ENCODE measurements around the gene ATG4C. TPM values are rescaled to one million over a fixed set of nuclear protein-coding genes. Genes with fewer than 3 reads are reported as not detected.
"Not testable (repeated sequence)": the region's sequence is repeated elsewhere in the genome, so short reads cannot be mapped to it uniquely, and the experiment has no call there.

The ATG4C gene
- total RNA-seq, 1 experiment from 2014 or later: 14.1 TPM

DNA sequence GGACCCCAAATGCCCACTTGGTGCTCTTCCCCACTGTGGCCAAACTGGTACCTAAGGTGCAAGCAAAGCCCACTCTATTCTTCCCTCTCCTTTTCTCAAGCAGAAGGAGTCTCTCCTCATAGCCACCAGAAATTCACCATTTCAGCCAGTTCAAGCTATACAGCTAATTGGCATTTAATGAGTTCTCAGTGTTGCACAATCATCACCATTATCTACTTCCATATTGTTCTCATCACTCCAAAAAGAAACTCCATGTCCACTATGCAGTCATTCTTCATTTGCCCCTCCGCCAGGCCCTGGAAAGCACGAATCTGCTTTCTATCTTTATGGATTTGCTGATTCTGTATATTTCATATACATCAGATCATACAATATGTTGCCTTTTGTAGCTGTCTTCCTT is 9.9 kb upstream of the ATG4C start:
- no peak for DNase-seq (ENCODE audit: low read depth)

DNA sequence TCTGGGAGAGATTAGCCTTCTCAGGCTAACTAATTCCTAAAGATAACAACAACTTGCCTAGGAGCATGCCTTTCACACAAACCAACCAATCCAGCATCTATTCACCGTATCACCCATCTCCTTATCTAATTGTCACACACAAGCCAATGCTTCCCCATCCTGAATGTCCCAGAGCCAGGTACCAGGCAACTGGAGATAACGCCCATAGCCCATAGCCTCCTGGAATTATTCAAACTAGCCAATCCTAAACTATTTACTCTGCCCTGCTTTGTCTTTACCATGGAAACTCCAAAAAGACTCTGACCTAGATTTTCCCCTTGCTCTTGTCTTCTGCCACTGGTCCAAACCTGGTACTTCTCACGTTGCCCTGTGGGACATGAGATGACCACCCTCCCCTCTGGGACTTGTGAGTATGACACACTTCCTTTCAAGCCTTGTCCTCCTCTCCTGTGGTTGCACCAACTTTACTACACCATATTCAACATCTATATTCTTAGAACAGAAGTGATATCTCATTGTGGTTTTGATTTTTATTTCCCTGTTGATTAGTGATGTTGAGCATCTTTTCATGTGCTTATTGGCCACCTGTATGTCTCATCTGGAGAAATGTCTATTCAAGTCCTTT is 8.8 kb upstream of the ATG4C start:
- no peak for DNase-seq (ENCODE audit: low read depth)

DNA sequence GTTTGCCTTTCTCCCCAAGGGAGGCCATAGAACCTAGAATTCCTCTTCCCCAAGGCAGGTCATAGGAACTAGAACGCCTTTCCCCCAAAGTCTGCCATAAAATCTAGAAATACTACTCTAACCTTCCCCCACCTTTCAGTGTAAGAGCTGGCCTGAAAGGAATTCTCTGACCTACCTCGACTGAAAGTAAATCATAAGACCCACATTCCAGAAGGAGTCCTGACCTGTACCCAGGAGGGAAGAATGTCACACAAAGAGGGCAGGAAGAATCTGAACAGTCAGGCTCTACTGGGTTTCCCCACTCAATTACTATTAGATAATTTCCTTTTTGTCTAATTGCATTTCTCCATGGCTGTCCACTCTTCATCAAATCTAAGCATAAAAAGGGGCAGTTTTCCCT is 5.7 kb upstream of the ATG4C start:
- DNase-seq (ENCODE audit: low read depth): no peak

DNA sequence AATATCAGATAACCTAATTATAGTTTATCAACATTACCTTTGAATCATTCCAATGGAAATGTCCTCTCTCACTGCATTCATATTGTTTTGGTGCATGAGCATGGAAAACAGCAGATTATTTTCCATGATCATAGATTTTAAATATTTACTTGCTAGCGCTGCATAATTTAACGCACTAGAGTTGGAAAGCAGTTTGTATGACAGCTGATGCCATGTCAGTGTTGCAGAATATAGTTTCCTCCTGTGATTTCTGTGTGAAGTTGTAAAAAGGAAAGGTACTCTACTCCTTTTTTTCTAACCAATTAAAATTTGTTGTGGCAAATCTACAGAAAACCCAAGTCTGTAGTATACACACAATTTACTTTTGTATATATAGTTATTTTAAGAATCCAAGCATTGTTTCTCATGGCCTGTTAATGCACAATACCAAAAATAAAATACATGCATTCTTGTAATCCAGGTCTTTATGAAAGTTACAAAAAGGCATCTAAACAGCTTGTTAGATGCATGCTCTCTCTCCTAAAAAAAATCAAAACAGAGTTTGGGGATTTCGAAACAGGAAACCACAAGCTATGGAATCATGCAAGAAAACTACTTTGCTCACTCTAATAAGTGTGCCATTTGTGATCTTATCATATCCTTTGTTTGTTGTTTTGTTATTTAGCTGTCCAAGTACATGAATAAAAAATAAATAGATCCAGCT is 1.9 kb upstream of the ATG4C start:
- DNase-seq (ENCODE audit: low read depth): no peak

DNA sequence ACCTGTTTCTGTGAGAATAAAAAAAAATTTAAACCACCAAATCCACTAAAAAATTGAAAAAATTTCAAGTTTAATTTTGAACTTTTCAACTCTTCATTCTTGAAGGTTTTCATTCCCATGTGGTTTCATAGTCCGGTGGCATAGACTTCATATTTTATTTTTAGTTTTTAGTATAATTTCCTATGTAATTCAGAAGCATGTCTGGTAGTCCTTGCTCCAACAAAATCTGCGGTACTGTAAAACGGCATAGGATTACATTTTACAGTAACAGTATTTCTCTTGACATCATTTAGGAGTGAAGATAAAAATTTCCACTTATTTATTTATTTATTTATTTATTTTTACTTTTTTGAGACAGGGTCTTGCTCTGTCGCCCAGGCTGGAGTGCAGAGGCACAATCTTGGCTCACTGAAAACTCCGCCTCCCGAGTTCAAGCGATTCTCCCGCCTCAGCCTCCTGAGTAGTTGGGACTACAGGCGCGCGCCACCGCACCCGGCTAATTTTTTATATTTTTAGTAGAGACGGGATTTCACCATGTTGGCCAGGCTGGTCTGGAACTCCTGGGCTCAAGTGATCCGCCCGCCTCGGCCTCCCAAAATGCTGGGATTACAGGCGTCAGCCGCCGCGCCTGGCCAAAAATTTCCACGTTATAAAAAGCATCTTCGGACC is 1.3 kb upstream of the ATG4C start:
- not testable (repeated sequence) for DNase-seq (ENCODE audit: low read depth)

DNA sequence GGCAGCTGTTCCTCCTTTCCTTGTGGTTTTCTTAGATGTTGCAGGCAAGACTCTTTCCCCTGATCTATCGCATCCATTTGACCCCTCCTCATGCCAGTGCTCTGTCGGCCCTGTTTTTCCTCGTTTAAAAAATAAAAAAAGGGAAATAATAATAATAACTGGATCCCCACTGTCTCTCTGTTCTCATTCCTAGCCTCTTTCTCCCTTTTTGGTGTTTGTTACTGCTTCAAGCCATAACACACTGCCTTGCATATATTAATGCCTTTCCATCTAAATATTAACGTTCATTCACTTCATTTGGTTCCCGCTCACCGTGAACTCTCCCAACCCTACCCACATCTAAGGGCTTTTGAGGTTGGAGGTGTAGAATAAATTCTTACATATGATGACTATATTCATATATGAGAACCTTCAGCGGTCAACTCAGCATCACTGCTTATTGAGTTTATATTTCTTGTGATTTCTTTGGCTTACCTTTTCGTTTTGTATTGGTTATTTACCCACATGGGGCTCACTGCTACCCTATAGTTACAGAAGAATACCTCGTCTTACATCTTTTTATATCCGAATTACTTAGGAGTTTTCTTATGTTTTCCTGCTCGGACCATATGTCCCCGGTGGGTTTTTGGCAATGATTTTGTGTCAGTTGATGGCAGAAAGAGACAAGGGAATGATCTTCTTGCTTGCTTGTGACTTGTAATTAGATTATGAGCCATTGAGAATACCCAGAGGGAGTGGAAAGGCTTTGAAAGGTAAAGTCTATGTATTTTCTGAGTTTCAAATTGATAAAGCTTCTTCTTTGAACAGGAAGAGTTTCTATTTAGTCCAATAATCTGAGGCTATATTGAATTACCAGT is 805 bp downstream of the ATG4C start:
- no peak for DNase-seq (ENCODE audit: low read depth)

DNA sequence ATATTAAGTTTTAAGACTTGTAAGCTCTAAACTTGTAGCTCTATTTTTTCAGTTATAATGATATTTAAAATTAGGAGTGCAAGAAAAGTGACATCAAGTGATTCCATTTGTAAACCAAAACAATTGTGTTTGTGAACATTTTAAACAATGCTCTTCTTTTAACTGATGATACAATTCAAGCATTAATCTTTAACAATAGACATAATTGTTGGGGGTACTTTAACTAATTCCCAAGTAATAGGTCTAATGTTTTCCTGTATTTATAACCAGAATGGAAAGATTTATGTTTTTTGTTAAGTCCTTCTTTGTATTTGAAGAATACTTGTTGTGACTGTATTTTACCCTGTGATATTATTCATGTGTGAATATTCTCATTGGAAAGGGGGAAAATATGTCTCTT is 6.8 kb downstream of the ATG4C start:
- DNase-seq (ENCODE audit: low read depth): no peak

DNA sequence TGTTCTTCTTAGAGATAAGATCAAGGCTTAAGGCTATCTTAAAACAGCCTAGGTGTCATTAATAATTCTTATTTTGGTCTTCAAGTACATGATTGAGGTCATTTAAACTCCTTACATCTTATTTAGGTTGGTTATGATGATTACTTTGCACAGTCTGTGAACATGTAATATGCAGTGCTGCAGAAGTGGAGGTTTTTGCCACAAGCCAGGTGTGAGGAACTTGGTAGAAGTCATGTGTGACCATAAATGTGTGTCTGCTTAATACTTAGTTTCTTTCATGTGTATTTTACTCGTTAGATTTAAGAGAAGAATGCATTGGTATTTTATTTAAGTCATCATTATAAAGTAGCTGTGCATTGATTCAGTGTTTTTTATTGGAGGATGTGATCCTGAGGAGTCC is 10.1 kb downstream of the ATG4C start:
- DNase-seq (ENCODE audit: low read depth): no peak

DNA sequence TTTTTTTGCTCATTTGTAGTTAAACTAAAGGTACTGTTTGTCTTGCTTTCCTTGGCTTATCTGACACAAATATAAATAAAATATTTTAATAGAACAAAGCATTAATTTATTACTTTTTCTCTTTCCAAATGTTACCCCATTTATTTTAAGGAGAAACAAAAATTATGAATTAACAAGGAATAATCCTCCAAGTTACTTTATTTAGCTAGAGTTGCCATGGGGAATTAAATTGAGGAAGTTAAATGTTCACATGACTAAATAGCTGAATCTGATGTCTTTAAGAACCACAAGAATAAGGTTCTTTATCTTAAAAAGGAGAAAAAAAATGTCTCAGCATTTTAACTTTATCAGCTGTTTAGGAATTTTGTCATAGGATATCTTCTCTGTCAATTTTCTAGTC is 12.3 kb downstream of the ATG4C start:
- DNase-seq (ENCODE audit: low read depth): no peak

DNA sequence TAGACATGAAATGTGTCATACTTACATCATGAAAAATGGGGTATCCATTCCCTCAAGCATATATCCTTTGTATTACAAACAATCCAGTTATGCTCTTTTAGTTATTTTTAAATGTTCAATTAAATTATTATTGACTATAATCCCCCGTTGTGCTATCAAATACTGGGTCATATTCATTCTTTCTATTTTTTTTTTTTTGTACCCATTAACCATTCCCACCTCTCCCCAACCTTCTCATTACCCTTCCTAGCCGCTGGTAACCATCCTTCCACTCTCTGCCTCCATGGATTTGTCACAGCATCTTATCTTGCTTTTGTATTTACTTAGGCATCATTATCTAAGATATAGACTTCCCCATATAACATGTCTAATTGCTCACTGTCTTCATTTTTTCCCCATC is 15.8 kb downstream of the ATG4C start:
- DNase-seq (ENCODE audit: low read depth): no peak

DNA sequence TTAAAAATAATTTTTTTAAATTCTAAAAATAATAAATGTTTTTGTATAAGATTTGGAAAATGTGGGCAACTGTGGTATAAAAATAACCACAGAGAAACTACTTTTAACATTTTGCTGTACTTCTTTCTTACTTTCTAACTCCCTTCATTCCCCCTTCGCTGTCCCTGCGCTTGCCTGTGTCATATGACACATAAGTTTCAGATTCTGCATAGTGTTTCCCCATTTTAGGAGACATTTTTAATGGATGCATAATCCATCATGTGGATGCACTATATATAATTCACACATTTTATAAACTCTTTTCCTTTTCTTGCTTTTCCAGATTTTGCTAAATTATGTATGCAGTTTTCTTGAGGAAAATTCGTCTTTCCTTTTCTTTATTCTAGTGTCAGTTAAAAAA is 16.3 kb downstream of the ATG4C start:
- DNase-seq (ENCODE audit: low read depth): no peak

DNA sequence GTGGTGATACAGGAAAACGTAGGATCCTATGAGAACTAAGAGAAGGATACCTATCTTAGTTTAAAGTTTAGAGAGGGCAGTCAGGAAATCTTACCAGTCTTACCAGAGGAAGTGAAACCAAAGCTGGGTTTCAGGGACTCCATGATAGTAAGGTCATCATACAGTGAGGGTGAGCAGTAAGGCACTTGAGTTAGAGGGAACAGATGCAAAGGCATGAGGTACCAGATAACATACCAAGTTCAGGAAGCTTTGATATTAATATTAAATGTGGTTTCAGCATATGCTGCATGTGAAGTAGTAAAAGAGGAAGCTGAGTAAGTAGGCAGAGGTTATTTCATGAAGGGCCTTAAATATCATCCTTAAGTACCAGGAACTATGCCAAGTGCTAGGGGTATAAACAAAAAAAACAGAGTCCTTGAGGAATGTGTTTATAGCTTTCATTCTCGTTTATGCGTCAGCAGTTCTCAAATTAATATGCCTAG is 16.9 kb downstream of the ATG4C start:
- no peak for DNase-seq (ENCODE audit: low read depth)

DNA sequence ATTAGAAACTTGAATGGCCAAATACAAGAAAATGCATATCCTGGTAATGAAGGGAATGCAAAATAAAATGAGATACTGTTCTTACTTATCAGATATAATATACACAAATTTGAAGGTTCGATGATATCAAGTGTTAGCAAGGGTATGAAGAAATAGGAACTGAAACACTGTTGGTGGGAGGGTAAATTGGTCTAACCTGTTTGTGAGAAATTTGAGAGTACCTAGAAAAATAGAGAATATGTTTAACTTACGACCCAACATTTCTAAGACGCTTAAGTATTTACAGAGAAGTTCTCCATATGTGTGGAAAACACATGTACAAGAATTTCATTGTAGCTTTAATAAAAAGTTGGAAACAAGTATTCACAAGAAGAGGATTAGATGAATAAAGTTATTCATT is 25.9 kb downstream of the ATG4C start:
- no peak for DNase-seq (ENCODE audit: low read depth)

DNA sequence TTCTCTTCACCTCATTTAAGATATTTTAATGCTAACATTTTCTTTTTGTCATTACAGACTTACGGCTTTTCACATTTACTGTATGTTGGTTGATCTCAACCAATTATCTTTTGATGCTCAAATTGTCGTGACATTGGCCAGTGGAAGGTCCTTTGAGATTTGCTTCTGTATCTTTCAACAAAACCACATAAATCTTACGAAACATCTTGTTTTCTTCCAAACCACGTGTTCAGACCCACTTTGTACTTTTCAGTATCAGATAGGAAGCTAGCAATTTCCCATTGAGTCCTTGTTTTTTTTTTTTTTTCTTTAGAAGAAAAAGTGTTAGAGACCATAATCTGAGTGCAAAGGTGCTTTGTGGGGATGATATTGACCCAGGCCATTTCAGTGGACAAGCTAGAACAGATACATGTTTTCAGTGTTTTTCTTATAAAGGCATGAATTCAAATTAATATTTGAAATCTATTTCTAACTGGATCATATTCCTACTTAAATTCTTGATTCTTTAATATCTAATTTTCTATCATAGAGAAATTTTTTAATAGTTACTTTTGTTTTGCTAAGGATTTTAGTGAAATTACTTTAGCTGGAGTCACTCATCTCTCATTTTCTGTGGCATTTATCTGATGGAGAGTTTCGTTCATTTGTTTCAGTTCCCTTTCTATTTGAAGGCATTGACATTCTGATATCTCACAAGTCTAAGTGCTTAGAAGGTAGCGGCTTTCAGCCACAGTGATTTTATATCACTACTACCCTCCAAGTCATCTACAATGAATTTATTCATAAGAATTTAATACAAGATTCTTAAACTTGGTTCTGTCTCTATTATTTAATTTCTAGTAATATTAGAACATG is 26.7 kb downstream of the ATG4C start:
- no peak for DNase-seq (ENCODE audit: low read depth)

DNA sequence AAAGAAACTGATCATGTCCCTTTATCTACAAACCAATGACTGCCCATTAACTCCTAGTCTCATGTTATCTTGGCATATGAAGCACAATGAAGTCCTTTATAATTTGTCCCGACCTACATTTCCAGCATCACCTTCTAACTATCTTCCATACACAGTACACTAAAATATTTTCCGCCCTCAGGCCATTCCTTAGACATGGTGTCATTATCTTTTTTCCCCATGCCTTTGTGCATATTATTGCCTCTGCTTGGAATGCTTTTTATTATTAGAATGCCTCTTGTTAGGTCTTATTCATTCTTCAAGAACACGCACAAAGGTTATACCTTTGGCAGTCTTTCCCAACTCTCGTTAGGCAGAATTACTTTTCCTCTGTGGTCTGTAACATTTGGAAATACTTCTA is 39.6 kb downstream of the ATG4C start:
- DNase-seq (ENCODE audit: low read depth): no peak

DNA sequence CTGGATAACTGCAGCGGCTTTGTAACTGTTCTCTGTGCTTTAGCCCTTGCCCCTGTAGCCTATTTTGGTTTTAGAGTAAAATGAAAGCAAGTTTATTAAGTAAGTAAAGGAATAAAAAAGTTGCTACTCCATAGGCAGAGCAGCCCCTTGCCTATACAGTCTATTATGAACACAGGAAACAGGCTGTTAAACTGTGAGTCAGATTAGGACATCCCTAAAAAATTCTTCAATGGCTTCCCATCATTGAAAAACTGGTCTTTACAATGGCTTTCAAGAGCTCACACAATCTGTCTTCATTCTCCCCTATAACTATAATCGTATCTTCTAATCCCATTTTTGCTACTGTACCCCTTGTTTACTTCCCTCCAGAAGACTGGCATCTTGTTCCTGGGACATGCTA is 43.0 kb downstream of the ATG4C start:
- DNase-seq (ENCODE audit: low read depth): no peak

DNA sequence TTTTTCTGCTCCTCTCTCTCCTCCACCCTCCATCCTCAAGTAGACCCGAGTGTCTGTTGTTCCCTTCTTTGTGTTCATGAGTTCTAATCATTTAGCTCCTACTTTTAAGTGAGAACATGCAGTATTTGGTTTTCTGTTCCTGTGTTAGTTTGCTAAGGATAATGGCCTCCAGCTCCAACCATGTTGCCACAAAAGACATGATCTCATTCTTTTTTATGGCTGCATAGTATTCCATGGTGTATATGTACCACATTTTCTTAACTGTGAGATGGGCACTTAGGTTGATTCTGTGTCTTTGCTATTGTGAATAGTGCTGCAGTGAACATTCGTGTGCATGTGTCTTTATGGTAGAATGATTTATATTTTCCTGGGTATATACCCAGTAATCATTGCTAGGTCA is 43.9 kb downstream of the ATG4C start:
- DNase-seq (ENCODE audit: low read depth): not testable (repeated sequence)

DNA sequence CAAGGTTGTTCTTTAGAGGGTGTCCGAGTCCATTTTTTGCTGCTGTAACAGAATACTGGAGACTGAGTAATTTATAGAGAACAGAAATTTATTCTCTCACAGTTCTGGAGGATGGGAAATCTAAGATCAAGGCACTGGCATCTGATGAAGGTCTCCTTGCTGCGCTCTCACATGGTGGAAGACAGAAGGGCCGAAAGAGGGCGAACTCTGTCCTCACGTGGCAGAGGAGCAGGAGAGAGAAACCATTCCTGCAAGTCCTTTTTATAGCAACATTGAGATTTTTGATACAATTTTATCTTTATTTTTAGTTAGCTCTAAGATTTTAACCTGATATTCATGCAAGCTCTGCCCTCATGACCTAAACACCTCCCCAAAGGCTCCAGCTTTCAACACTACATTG is 48.3 kb downstream of the ATG4C start:
- no peak for DNase-seq (ENCODE audit: low read depth)

DNA sequence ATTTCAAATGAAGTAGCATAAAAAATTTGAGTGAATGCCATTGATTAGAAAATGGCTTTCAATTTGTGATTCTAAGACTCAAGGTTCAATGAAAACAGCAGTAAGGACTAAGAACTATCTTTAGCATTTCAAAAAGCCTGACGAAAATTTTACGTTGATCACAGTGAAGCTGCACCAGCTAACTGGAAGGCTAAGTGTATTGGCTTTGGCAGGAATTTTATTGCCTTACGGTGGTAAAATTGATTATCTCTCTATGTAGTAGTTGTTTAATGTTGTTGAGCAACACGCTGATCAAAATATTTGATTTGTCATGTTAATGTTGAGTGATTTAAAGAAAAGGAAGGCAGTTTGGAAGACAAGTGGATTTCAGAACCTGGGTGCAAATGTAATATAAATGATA is 49.6 kb downstream of the ATG4C start:
- no peak for DNase-seq (ENCODE audit: low read depth)

DNA sequence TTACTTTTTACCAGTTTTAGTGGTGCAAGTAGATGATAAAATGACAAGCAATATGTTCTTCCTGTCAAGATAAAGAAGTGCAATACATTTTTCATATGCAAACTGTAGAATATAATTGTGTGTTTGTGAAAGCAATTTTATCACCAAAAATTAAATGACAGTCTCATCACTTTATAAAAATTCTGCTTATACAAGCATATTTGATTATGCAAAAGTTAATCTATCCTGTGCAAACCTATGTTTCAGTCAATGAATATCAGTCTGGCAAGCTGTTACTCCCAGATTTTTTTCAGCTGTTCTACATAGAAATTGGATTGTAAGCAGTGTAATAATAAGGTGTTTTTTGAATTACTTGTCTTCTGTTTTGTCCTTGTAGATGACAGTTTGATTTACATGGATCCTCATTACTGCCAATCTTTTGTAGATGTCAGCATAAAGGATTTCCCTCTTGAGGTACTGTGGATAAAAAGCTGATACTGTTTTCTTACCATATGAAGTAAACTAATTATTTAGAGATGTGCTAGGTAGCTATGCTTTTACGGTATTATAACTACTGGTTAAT is 50.5 kb downstream of the ATG4C start:
- DNase-seq (ENCODE audit: low read depth): no peak

Data from Daoy (cell line).